ENCODE measurements around the gene FAM114A2. TPM values are rescaled to one million over a fixed set of nuclear protein-coding genes. Genes with fewer than 3 reads are reported as not detected.

Gene FAM114A2
- polyA plus RNA-seq, 2 donors, result 6.2 to 8.2 TPM

GRCh38 chr5:153960269-153961215 lies 78.2 kb downstream of the FAM114A2 start:
- 67% methylated on average over 10 of the region's 10 CpGs for WGBS, 2 donors
- no peak overlapping the region for H3K4me3 ChIP-seq (ENCODE audit: low read depth in 1 of 2, low read length in 2 of 2)
- no peaks in the 10 kb centered on the region for H3K4me1 ChIP-seq (ENCODE audit: control insufficient read depth in 2 of 2, insufficient read depth in 2 of 2, low read length in 1 of 2)
- H3K27ac ChIP-seq (ENCODE audit: low read depth in 2 of 2, low read length in 1 of 2), result no peak overlapping the region
- no peaks in the 10 kb centered on the region for H3K27me3 ChIP-seq (ENCODE audit: control insufficient read depth in 1 of 2, insufficient read depth in 2 of 2, low read length in 2 of 2)
- no peaks in the 10 kb centered on the region for H3K9me3 ChIP-seq (ENCODE audit: control insufficient read depth in 2 of 2, insufficient read depth in 1 of 2, low read depth in 1 of 2, low read length in 1 of 2)
- H3K36me3 ChIP-seq (ENCODE audit: control insufficient read depth in 2 of 2, insufficient read depth in 2 of 2, low read length in 1 of 2), result no peaks in the 10 kb centered on the region

GRCh38 chr5:153959134-153959957 lies 79.4 kb downstream of the FAM114A2 start:
- Histone ChIP-seq H3K36me3 (ENCODE audit: control insufficient read depth in 2 of 2, insufficient read depth in 2 of 2, low read length in 1 of 2) (no peaks in the 10 kb centered on the region), H3K27ac (ENCODE audit: low read depth in 2 of 2, low read length in 1 of 2) (no peak overlapping the region), H3K4me1 (ENCODE audit: control insufficient read depth in 2 of 2, insufficient read depth in 2 of 2, low read length in 1 of 2) (no peaks in the 10 kb centered on the region), H3K4me3 (ENCODE audit: low read depth in 1 of 2, low read length in 2 of 2) (no peak overlapping the region), H3K9me3 (ENCODE audit: control insufficient read depth in 2 of 2, insufficient read depth in 1 of 2, low read depth in 1 of 2, low read length in 1 of 2) (no peaks in the 10 kb centered on the region), H3K27me3 (ENCODE audit: control insufficient read depth in 1 of 2, insufficient read depth in 2 of 2, low read length in 2 of 2) (no peaks in the 10 kb centered on the region)
- WGBS, 2 donors, result 49 to 60% methylated on average over 5 of the region's 5 CpGs

- Histone ChIP-seq H3K27me3 (ENCODE audit: control insufficient read depth in 1 of 2, insufficient read depth in 2 of 2, low read length in 2 of 2) (no peaks in the 10 kb centered on the region), H3K9me3 (ENCODE audit: control insufficient read depth in 2 of 2, insufficient read depth in 1 of 2, low read depth in 1 of 2, low read length in 1 of 2) (no peaks in the 10 kb centered on the region), H3K27ac (ENCODE audit: low read depth in 2 of 2, low read length in 1 of 2) (no peak overlapping the region), H3K36me3 (ENCODE audit: control insufficient read depth in 2 of 2, insufficient read depth in 2 of 2, low read length in 1 of 2) (no peaks in the 10 kb centered on the region), H3K4me1 (ENCODE audit: control insufficient read depth in 2 of 2, insufficient read depth in 2 of 2, low read length in 1 of 2) (no peaks in the 10 kb centered on the region), H3K4me3 (ENCODE audit: low read depth in 1 of 2, low read length in 2 of 2) (no peak overlapping the region)
- 60% methylated on average over 4 of the region's 4 CpGs for WGBS, 2 donors
Observed at GRCh38 chr5:153957205-153957604, 81.5 kb downstream of the FAM114A2 start.

GRCh38 chr5:153953411-153953810 lies 85.3 kb downstream of the FAM114A2 start:
- no peaks in the 10 kb centered on the region for H3K9me3 ChIP-seq (ENCODE audit: control insufficient read depth in 2 of 2, insufficient read depth in 1 of 2, low read depth in 1 of 2, low read length in 1 of 2)
- no peaks in the 10 kb centered on the region for H3K4me1 ChIP-seq (ENCODE audit: control insufficient read depth in 2 of 2, insufficient read depth in 2 of 2, low read length in 1 of 2)
- H3K36me3 ChIP-seq (ENCODE audit: control insufficient read depth in 2 of 2, insufficient read depth in 2 of 2, low read length in 1 of 2), result no peaks in the 10 kb centered on the region
- H3K27me3 ChIP-seq (ENCODE audit: control insufficient read depth in 1 of 2, insufficient read depth in 2 of 2, low read length in 2 of 2), result no peaks in the 10 kb centered on the region
- H3K4me3 ChIP-seq (ENCODE audit: low read depth in 1 of 2, low read length in 2 of 2), result no peak overlapping the region
- H3K27ac ChIP-seq (ENCODE audit: low read depth in 2 of 2, low read length in 1 of 2), result no peak overlapping the region
- 79 to 84% methylated on average over 3 of the region's 3 CpGs for WGBS, 2 donors

GRCh38 chr5:153952893-153953292 lies 85.8 kb downstream of the FAM114A2 start:
- Histone ChIP-seq H3K4me3 (ENCODE audit: low read depth in 1 of 2, low read length in 2 of 2) (no peak overlapping the region), H3K36me3 (ENCODE audit: control insufficient read depth in 2 of 2, insufficient read depth in 2 of 2, low read length in 1 of 2) (no peaks in the 10 kb centered on the region), H3K4me1 (ENCODE audit: control insufficient read depth in 2 of 2, insufficient read depth in 2 of 2, low read length in 1 of 2) (no peaks in the 10 kb centered on the region), H3K27me3 (ENCODE audit: control insufficient read depth in 1 of 2, insufficient read depth in 2 of 2, low read length in 2 of 2) (no peaks in the 10 kb centered on the region), H3K9me3 (ENCODE audit: control insufficient read depth in 2 of 2, insufficient read depth in 1 of 2, low read depth in 1 of 2, low read length in 1 of 2) (no peaks in the 10 kb centered on the region), H3K27ac (ENCODE audit: low read depth in 2 of 2, low read length in 1 of 2) (no peak overlapping the region)
- WGBS, 2 donors, result 69 to 79% methylated on average over 2 of the region's 2 CpGs

GRCh38 chr5:153952057-153952456 lies 86.7 kb downstream of the FAM114A2 start:
- Histone ChIP-seq H3K4me1 (ENCODE audit: control insufficient read depth in 2 of 2, insufficient read depth in 2 of 2, low read length in 1 of 2) (no peaks in the 10 kb centered on the region), H3K27ac (ENCODE audit: low read depth in 2 of 2, low read length in 1 of 2) (no peak overlapping the region), H3K27me3 (ENCODE audit: control insufficient read depth in 1 of 2, insufficient read depth in 2 of 2, low read length in 2 of 2) (no peaks in the 10 kb centered on the region), H3K9me3 (ENCODE audit: control insufficient read depth in 2 of 2, insufficient read depth in 1 of 2, low read depth in 1 of 2, low read length in 1 of 2) (no peaks in the 10 kb centered on the region), H3K36me3 (ENCODE audit: control insufficient read depth in 2 of 2, insufficient read depth in 2 of 2, low read length in 1 of 2) (no peaks in the 10 kb centered on the region), H3K4me3 (ENCODE audit: low read depth in 1 of 2, low read length in 2 of 2) (no peak overlapping the region)
- WGBS, 2 donors, result 84 to 90% methylated on average over 1 of the region's 1 CpG

- Histone ChIP-seq H3K4me1 (ENCODE audit: control insufficient read depth in 2 of 2, insufficient read depth in 2 of 2, low read length in 1 of 2) (no peaks in the 10 kb centered on the region), H3K36me3 (ENCODE audit: control insufficient read depth in 2 of 2, insufficient read depth in 2 of 2, low read length in 1 of 2) (no peaks in the 10 kb centered on the region), H3K9me3 (ENCODE audit: control insufficient read depth in 2 of 2, insufficient read depth in 1 of 2, low read depth in 1 of 2, low read length in 1 of 2) (peaks cover 3% of the 10 kb centered on the region in 2 donors), H3K27me3 (ENCODE audit: control insufficient read depth in 1 of 2, insufficient read depth in 2 of 2, low read length in 2 of 2) (no peaks in the 10 kb centered on the region), H3K4me3 (ENCODE audit: low read depth in 1 of 2, low read length in 2 of 2) (no peak overlapping the region), H3K27ac (ENCODE audit: low read depth in 2 of 2, low read length in 1 of 2) (no peak overlapping the region)
- WGBS, 2 donors, result 93 to 95% methylated on average over 3 of the region's 3 CpGs
Observed at GRCh38 chr5:153941265-153941664, 97.4 kb downstream of the FAM114A2 start.

Other genes starting within 250 kb of the FAM114A2 start
- 1 to 10 TPM; 1.3 to 8.0 TPM for gene MFAP3, start 57 bp upstream of the FAM114A2 start, polyA plus RNA-seq
- gene GALNT10, start 151.8 kb upstream of the FAM114A2 start, polyA plus RNA-seq, result 1 to 10 TPM; 1.4 to 1.9 TPM